CD4-positive, alpha-beta T cell treated with Interleukin-4 for 4 hours (primary cell): ENCODE measurements around the gene TNRC18.

Source experiments
- DNase-seq: peaks from one replicate; pipeline ENCODE4 v3.0.0-alpha.2; 2020

TNRC18 gene

DNA sequence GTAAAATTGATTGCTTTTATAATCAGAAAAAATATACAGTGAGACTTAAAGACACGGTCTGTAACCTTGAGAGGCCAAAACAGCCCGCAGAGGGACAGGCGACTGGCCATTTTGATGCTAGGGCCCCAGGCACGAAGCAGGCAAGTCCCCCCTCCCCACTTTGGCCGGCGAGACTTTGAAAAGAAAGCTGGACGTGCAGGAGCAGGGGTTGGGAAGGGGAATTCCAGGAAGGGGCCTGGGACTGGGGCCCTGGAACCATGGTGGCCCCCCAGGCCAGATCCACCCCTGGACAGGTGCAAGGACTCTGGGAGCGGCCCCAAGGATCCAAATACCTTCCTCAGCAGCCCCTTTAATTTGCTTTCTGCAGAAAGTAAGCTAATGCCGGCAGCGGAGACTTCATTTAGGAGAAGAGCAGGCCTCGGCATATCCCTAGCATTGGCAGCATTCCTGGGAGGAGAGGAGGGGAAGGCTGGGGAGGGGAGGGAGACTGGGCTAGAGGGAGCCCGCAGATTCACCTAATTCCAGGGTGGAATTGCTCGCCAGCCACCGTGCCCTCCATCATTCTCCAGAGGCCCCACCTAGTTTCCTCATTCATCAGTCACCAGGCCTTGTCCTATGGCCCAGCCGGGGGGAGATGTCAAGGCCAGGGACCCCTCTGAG, 24.9 kb upstream of the TNRC18 start:
- DNase-seq: no peak

DNA sequence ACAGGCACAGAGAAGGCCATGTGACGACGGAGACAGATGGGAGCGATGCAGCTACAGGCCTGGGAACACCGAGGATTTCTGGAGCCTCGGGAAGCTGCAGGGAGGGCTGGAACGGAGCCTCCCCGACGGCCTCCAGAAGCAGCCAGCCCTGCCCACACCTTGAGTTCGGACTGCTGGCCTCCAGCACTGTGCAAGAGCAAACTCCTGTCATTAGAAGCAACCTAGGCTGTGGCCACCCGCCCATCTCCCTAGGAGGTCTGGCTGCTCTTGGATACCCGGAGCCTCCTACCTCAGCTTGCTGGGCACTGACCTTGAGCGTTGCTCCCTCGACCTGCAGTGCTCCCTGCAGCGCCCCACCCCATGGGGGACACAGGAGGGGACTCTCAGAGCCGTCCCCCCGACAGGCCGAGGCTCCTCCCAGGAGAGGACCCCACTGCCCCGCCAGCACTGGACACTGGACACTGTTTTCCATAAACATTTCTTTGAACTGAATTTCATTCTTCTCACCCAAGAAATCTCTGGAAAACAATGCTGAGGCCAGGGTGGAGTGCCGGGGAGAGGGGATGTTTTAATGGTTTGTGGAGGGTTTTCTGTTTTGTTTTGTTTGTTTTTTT, 22.5 kb upstream of the TNRC18 start:
- no peak for DNase-seq

DNA sequence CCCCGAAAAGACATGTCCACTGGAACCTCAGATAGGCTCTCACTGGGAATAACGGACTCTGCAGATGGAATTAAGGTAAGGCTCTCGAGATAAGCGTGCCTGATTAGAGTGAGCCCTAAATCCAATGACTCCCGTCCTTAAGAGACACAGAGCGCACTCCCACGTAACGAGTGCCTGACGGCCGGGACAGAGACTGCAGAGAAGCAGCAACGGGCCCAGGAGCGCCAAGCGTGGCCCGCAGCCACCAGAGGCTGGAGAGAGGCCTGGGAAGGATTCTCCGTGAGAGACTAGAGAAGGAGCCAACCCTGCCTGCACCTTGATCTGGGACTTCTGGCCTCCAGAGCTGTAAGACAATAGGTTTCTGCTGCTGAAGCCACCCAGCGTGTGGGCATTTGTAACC, 20.0 kb upstream of the TNRC18 start:
- DNase-seq: no peak

DNA sequence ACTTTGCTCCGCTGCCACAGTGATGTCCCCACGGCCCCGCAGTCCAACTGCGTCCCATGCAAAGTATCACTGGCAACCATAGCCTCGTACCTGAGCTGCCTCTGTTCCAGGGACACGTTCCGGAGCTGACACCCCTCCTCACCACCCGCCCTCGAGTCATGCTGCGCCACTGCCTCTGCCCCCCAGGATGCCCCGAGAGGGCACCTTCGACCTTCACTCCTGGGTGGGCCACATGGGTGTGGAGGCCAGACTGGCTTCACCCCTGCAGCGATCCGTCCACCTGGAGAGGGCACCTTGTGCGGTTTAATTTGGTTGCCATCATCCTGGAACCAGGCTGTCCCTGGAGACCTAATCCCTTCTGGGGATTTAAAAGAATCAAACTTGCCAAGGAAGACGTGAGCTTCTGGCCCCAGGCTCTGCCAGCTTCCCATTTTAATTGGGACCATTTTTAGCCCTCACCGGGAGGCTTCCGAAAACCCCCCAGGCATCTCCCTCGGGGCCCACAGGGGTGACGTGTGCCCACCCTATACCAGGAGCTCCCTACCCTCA, 19.2 kb upstream of the TNRC18 start:
- no peak for DNase-seq

DNA sequence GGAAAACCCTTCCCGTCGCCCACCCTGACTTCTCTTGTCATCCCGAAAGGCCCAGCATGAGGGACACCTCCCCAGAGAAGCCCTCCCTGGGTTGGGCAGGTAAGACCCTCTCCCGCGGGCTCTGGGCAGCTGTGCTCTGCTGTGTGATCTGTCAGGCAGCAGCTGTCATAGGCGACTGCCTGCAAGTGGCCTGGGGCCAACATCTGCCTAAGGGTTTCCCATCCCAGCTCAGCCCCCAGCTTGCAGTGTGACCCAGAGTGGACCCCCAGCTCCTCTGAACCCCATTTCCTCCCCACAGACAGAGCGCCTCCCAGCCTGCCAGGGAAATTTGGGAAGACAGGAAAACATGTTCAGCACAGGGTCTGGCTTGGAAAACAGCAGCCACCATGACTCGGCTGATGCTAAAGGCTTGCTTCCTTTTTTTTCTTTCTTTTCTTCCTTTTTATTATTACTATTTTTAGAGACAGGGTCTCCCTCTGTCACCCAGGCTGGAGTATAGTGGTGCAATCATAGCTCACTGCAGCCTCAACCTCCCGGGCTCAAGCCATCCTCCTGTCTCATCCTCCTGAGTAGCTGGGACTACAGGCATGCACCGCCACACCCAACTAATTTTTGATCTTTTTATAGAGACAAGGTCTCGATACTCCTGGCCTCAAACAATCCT, 18.3 kb upstream of the TNRC18 start:
- DNase-seq: no peak

DNA sequence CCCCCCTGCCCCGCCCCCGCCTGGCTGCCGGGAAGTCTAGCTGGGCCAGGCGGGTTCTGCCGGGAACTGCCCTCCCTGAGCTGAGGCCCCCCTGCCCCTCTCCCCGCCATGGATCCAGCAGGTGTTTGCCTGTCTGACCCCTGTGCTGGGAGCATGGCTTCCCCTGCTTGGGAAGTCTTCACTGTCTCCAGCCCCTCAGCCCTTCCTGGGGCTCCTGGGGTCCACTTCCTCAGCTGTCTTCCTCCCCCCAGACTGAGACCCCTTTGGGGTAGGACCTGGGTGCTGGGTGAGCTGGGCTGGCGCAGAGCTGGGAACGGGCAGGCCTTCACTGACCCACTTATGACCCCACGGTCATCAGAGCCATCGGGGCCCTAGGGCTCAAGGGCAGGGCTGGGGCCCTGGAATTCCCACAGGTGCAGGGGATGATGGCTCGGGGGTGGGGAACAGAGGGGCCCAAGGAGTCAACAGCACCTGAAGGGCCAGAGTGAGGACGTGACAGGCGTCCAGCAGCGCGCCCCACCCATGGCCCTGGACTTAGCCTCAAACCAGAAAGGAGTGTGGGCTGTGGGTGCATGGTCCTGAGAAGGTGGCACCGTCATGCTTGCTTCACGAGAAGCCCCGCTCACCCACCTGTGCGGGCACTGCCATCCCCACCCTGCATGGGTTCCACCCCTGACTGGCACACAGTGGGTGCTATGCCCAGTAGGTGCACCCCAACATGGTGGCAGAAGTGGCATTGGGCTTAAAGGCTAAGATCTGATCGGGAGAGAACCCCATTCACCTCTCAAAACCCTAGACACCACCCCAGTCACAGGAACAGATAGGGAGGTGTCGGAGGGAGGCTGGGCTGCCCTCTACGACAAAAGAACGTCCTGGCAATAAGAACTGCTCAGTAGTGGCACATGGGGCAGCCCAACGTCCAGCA, 16.2 kb upstream of the TNRC18 start:
- no peak for DNase-seq

DNA sequence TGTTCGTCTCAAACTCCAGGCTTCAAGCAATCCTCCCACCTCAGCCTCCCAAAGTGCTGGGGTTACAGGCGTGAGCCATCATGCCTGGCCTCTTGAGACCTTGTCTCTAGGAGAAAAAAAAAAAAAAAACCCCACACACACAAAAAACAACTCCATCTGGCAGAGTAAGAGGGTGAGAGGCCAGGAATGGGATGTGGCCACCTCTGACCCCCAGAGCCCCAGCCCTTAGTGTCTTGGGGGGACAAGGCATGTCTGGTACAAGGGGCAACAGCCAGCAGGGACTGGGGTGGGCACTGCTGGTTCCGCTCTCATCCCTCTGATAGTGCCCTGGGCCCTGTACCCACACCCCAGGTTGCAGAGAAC, 15.6 kb upstream of the TNRC18 start:
- DNase-seq: no peak

DNA sequence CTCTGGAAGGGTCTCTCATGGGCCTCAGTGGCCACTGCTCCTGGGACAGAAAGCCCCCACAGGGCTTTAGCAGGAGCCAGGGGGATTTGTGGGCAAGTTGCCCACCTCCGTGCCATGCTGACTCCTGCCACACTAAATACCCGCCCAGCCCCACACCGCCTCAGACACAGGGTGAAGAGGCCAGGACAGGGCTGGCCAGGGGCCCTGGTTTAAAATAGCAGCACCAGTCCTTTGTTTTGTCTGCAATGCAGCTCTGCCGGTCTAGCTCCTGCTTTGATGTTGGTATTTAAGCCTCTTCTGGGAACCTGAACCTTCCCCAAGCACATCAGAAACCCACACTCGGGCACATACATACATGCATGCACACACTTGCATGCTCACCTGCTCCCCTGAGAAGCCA, 14.4 kb upstream of the TNRC18 start:
- DNase-seq: no peak

DNA sequence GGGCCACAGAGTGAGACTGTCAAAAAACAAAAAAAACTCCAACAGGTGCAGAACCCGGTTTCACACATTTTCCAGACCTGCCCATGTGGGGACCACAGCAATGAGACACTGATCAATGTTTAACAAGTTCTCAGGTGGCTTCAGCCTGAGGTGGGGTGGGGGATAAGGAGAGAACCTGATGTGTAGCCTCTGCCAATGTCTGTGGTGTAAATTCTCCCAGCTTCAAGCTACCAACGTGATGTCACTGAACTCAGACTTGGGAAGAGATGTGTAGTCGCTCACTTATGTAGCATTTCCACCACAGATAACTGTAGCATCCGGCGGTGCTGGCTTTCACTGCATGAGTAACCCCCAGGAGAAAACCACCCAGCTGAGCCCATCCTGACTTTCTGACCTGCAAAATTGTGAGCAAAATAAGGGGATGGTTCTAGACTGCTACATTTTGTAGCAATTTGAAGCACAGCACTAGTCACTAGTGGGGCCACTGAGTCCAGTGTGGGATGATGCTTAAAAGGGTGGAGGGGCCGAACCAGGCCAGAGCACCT, 13.8 kb upstream of the TNRC18 start:
- no peak for DNase-seq

DNA sequence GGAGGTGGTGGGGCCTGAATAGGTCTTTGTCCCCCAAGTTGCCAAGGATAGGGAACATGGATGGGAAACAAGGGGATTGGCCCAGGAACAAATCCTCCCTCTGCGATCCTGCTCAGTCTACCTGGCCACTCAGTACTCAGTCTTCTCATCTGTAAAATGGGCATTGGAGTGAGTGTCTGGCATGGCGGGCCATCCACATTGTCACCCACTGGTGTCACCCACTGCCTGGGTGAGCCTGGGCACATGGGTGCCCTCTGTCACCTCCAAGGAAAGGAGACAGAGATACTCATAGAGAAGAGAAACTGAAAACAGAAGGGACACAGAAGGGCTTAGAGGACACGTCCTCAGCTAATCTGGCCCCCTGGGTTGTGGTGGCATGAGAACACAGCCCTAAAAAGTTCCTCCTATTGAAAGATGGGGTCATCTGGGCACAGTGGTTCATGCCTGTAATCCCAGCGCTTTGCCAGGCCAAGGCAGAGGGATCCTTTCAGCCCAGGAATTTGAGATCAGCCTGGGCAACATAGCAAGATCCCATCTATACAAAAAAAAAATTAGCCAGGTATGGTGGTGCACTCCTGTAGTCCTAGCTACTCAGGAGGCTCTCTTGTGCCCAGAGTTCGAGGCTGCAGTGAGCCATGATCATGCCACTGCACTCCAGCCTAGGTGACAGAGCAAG, 12.5 kb upstream of the TNRC18 start:
- no peak for DNase-seq

DNA sequence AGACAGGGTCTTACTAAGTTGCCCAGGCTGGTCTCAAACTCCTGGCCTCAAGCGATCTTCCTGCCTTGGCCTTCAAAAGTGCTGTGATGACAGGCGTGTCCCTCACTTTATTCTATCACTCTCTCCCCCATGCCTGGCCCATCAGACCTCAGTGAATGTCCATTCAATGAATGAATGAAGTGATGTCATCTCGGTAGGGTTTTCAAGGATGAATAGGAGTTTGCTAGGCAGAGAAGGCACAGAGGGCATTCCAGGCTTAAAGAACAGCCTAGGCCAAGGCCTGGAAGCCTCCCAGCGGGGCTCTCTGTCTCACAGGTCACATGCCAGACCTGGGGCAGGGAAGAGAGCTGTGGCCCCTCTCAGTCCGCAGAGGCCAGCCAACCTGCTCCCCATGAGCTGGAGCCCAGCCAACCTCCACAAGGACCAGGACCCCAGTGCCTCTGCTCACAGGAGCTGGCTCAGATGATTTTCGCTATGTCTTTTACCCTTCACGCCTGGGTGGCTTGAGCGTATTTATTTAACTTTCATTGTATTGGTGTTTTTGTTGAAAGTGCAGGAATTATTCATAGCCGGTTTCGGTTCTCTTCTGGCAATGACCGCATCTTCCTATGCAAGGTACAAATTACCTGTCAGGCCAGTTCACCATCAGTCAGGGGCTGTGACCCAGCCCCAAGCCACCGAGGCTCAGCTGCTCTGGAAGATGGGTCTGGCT, 11.8 kb upstream of the TNRC18 start:
- no peak for DNase-seq

DNA sequence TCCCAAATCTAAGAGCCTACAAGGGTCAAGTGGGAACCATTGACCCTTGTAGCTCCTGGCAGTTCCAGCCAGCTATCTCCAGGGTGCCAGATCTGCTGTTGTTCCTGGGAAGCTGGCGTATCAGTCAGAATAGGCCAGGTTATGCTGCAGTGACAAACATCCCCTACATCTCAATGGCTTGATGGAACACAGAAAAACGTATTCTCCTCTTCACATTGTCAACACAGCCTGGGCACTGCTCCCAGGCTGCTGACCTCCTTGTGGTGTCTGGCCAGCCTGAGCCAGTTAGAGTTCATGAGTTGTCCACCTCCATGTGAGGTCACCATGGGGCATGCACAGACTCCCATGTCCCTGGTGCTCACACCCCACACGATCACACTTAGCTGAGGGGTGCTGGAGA, 9.5 kb upstream of the TNRC18 start:
- no peak for DNase-seq

DNA sequence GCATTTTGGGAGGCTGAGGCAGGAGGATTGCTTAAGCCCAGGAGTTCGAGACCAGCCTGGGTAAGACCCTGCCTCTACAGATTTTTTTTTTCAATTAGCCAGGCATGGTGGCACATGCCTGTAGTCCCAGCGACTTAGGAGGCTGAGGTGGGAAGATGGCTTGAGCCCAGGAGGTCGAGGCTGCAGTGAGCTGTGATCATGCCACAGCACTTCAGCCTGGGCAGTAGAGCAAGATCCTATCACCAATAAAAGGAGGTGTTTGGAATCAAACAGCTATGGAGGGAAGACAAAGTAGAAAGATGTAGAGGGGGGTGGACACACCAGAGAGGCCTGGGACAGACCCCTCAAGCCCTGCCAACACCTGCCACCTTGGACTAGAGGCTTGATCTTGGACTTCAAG, 9.1 kb upstream of the TNRC18 start:
- DNase-seq: no peak

DNA sequence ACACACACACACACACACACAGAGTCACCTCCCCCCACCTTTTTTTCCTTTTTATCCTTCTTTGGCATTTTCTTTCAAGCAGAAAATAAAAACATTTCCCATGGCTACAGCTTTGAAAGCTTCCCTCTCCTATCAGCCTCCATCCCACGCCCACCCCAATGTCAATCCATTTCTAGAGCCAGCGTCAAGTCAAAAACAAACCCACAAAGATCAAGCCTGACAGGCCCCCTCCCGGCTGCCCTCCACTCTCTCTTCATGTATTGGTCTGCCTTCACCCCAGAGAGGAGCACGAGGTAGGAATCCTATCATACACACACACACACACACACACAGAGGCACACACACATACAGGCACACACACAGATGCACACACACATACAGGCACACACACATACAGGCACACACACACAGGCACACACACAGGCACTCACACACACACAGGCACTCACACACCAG, 8.0 kb upstream of the TNRC18 start:
- DNase-seq: no peak

DNA sequence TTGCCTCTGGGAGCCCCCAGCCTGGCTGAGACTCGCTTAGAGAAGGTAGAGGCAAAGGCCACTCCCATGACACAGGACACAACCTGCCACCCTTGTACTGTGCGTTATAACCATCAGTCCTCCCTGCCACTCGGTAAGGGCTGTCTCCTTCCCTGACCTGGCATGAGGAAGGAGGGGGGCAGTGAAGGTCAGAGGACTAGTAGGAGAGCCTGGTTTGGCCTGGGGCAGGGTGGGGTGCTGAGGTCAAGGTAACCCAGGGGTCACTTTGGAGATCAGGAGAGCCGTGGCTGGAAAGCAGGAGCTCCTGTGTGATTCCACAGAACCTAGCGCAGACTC, 6.9 kb upstream of the TNRC18 start:
- DNase-seq: no peak

DNA sequence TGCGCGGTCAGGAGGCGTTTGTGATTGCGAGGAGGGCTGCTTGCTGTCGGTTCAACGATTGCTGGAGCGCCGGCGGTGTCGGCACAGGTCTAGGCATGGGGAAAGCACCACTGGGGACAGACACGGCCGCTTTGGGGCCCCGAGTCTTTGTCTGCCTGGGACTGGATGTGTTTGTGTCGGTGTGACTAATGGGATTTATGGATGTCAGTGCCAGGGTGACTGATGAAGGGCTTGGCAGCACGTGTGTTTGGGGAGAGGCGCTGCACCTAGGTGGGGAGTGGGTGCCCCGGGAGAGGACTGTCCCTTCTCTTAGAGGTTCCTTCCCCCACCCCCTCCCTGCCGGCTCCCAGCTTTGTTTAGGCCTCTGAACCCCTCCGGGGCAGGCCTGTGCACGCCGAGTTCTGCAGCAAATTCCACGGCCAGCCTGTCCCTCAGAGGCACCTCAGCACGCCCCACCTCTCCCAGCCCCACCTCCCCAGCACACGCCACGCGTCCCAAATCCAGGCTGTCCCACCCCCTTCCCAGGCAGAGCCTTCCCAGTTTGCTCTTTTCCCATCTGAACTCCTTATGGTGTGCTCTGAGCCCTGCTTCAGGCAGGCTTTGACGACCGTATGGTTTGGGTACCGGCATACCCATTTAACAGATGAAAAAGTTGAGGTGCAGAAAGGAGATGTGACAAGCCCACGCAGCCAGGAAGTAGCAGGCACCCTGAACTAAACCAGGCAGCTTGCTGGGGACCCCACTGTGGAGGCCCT, 6.4 kb upstream of the TNRC18 start:
- no peak for DNase-seq

DNA sequence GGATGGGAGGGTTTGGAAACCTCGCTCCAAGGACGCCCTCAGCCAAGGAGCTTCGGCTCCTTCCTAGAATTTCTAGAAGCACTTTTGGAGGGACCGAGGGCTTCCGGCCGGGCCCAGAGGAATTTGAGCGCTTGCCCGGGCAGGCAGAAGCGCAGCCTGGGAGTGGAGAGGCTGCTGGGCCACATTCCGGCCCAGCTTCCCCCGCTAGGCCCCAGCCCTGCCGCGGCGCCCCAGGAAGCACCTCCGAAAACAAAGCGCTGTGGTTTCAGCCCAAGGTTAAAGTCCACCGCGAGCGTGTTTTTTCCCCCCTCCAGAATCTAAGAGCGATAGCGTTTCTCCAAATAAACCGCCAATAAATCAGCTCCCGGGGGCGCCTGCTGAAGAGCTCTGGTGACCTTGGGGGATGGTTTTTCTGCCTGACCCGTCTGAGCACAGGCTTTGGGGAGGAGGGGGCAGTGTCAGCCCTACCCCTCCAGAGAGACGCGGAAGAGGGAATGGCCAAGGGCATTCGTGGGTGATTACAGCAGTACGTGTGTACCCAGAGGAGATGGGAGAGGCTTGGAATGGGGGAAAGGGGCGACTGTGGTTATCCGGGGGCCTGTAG, 5.7 kb upstream of the TNRC18 start:
- no peak for DNase-seq

DNA sequence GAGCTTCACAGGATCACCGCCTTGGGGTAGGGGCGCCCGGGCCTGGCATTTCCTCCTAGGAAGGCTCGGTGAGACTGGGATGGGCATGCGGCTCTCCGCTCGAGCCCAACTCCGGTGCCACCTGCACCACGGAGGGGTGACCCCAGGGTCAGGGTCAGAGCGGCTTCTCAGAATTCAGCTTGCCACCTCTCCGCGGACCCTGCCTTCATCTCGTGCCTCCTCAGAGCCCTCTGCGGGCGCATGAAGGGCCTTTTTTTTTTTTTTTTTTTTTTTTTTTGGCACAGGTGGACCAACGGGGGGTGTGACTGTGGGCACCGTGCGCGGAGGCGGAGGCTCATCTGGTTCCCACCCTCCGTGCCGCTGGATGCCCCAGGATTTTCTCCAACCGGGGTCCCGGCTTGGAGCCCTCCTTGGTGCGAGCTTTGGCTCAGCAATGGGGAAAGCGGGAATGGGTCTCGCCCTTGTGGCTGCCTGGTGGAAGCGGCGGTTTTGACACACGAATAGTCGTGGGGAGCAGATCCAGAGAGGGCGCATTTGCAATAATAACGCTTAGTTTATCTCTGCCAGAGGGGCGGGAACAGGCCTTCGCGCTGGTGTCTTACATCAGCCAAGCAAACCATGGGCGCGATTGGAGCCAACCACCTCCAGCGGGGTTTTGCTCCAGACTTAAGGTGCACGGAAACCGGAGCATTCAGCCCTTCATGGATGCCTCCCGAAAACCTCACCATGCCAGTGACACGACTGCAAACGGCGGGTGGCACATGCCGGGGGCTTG, 5.0 kb upstream of the TNRC18 start:
- no peak for DNase-seq

DNA sequence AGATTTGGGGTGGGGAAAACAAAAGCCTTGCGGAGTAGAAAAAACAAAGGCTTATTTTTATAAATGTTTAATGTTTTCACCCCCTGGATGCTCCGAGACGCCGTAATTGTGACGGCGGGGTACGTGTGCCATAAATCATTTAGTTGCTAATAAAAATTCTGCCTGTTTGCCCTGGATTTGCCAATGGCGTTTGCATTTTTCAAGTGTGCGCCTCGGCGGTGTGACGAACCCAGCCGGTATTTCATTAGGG, 2.5 kb upstream of the TNRC18 start:
- no peak for DNase-seq
